ENCODE measurements around the gene NDUFB8.

GRCh38 chr10:100520811-100521210 lies 8.9 kb downstream of the NDUFB8 start:
- TF ChIP-seq CTCF (conservative IDR thresholded peaks at IDR 0.05 in 1 of 2, IDR thresholded peaks at IDR 0.05 in 1 of 2; ENCODE audit: low read depth in 1 of 2, low read length in 2 of 2) (no peak), EZH2 (IDR thresholded peaks at IDR 0.05; ENCODE audit: low read length, missing control alignments) (no peak)

Measured in fibroblast of lung (primary cell).